ENCODE measurements around the gene FCHSD2. TPM values are rescaled to one million over a fixed set of nuclear protein-coding genes. Genes with fewer than 3 reads are reported as not detected.
"Not testable (repeated sequence)": the region's sequence is repeated elsewhere in the genome, so short reads cannot be mapped to it uniquely, and the experiment has no call there.

The FCHSD2 gene
- total RNA-seq, 1 experiment from 2014 or later: 9.8 TPM

DNA sequence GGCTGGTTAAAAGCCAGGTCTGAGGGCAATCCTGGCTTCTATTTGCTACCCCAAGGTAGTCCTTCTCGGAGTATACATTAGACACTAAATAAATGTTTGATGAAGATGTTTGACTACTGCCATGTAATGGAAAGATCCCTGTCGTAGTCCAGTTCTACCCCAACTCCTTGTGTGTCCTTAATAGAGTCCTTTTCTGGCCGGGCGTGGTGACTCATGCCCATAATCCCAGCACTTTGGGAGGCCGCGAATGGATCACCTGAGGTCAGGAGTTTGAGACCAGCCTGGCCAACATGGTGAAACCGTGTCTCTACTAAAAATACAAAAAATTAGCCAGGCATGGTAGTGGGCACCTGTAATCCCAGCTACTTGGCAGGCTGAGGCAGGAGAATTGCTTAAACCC is 350.9 kb downstream of the FCHSD2 start:
- not testable (repeated sequence) for H3K4me1 ChIP-seq; H3K27ac ChIP-seq; DNase-seq; H3K36me3 ChIP-seq; H3K4me3 ChIP-seq; H3K9me3 ChIP-seq (replicated peaks); H3K27me3 ChIP-seq

DNA sequence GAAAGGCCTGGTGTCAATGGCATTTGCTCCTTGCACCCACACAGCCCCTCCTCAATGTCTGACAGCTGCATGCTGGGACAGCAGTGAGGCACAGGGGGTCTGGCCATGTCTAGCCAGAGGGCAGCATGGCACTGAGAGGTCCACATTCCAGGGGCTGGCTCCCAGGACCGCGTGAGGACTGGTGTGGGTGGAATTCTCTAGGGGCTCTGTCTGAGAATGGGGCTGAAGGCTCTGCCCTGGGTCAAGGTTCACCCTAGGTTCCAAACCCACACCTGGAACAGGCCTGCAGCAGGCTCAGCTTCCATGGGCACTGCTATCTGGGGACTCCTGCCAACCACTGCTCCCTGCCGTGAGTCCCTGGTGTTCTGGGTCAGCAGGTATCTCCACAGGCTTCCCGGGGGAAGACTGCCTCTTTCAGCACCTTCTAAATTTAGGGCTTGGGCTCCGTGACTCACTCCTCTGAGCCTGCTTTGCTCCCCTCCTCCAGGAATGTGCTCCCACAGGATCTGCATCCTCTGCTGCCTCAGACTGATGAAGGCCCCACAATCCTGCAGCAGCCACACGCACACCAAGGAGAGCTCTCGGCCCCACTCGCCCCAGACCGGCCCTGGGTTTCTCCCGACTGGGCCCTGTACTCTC is 352.5 kb downstream of the FCHSD2 start:
- Histone ChIP-seq H3K4me3 (no peak overlapping the region), H3K9me3 (replicated peaks) (no peaks in the 10 kb centered on the region), H3K27ac (no peak overlapping the region), H3K27me3 (no peaks in the 10 kb centered on the region), H3K4me1 (peaks cover 4% of the 10 kb centered on the region; the same call in 1 of the 2 replicates), H3K36me3 (no peaks in the 10 kb centered on the region)
- no peak for DNase-seq

DNA sequence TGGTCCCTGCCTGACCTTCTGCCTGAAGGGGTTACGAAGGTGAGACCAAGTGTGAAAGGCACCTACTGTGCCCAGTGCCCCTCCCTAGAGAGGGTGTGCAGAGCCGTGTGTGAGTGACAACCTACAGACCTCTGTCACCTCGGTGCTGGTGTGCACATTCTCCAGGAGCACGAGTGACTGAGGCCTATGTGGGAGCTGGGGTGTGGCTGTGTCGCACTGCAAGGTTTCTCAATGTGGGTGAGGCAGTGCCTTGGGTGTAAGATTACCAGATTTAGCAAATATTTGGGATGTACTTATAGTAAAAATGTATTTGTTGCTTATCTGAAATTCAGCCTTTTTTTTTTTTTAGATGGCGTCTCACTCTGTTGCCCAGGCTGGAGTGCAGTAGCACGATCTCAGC is 353.9 kb downstream of the FCHSD2 start:
- peaks cover 3% of the 10 kb centered on the region; the same call in 1 of the 2 replicates for H3K4me1 ChIP-seq
- H3K27me3 ChIP-seq: no peaks in the 10 kb centered on the region
- H3K36me3 ChIP-seq: no peaks in the 10 kb centered on the region
- no peak overlapping the region for H3K4me3 ChIP-seq
- no peak for DNase-seq
- no peaks in the 10 kb centered on the region for H3K9me3 ChIP-seq (replicated peaks)
- no peak overlapping the region for H3K27ac ChIP-seq

DNA sequence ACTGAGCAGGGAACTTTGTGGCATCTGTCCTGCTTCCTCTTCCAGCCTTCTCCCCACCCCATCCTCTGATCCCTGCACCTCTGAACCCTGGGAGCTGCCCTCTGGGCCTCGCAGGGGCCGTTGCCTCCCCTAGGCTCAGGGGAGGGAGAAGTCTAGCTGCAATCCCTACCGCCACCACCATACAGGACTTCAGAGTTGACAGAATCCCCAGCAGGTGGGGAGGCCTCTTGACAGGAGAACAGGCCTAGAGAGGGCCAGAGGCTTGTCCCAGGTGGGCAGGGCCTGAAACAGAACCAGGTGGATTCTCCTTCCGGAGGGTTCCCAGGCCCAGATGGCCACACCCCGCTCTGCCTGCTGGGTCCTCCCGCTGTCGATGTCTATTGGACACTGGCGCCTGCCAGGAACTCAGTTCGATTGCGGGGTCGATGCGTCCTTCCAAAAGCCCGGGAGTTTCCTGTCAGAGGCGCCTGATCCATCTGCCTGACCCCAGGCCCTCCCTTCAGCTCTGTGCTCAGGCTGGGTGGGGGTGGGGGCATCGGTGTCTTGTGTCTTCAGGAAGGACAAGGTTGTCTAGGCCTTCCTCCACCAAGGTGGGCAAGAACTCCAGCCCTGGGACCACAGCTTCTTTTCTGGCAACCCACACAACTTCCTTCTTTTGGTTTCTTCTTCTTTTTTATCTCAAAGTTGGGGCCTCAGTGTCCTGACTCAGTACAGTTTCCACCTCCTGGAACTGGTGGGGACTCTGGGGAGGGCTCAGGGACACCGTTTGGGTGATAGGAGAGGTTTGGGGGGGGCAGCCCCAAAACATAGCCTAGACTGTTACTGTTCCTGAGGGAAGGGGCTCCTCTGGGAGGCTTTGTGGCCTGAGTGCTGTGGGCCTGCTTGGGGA is 354.7 kb downstream of the FCHSD2 start:
- H3K4me1 ChIP-seq: 0 out of 2 replicates have a peak, but pooled peaks cover 2% of the 10 kb centered on the region
- H3K27ac ChIP-seq: no peak overlapping the region
- no peak for DNase-seq
- no peaks in the 10 kb centered on the region for H3K9me3 ChIP-seq (replicated peaks)
- H3K4me3 ChIP-seq: no peak overlapping the region
- H3K36me3 ChIP-seq: no peaks in the 10 kb centered on the region
- no peaks in the 10 kb centered on the region for H3K27me3 ChIP-seq

Other genes starting within 250 kb of the FCHSD2 start
- gene P2RY2, start 76.0 kb upstream of the FCHSD2 start, total RNA-seq (2014; rRNA removed; shearing (Covaris generic)): not detected in 2 replicates
- gene P2RY6, start 130.0 kb upstream of the FCHSD2 start, total RNA-seq (2014; rRNA removed; shearing (Covaris generic)): 0.08 TPM in 1 of 2 replicates, not detected in the other
- gene ARHGEF17, start 166.0 kb upstream of the FCHSD2 start, total RNA-seq (2014; rRNA removed; shearing (Covaris generic)): 7.8 and 12.0 TPM in 2 replicates
- gene RELT, start 234.1 kb upstream of the FCHSD2 start, total RNA-seq (2014; rRNA removed; shearing (Covaris generic)): 8.7 and 10.1 TPM in 2 replicates